Measurements from ENCODE around the gene CCT7. TPM values are rescaled to one million over a fixed set of nuclear protein-coding genes. Genes with fewer than 3 reads are reported as not detected.

The CCT7 gene
- total RNA-seq, 3 donors from 2014 or later (not counting 1 experiment from before 2014, with no cell fraction given) = 82.3 to 114 (median 112) TPM

DNA sequence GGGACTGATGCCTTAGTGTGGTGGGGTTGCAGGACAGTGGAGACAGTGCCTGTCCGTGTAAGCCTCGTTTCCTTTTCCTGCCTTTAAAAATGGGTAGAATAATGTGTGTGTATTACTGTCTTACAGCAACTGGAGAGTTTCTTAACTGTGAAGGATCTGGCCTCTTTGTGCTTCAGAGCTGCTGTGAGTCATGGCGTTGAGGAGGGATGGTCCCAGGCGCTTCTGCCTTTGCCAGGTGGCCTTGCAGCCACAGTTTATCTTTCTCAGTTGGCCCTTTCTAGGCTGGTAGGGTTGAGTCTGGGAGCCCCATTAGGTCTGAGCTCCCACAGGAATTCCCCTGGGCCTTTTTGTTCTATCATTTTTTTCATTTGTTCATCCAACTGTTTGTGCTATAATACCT lies 10.3 kb upstream of the CCT7 start:
- no peak overlapping the region for H3K27ac ChIP-seq (ENCODE audit: low read length)
- H3K36me3 Mint-ChIP-seq = no peaks in the 10 kb centered on the region
- WGBS (ENCODE audit: insufficient coverage) = 90% methylated on average over 4 of the region's 4 CpGs
- H3K36me3 ChIP-seq (ENCODE audit: control insufficient read depth, insufficient read depth, low read length) = peaks cover 25% of the 10 kb centered on the region
- intact Hi-C loops (cut with micrococcal nuclease) = no loop called here
- ATAC-seq = no peak
- no peaks in the 10 kb centered on the region for H3K4me1 Mint-ChIP-seq
- H3K27me3 Mint-ChIP-seq (ENCODE audit: low read depth in 2 of 2) = no peaks in the 10 kb centered on the region
- no peak for DNase-seq
- H3K9me3 ChIP-seq (ENCODE audit: control insufficient read depth, insufficient read depth, low read length) = no peaks in the 10 kb centered on the region
- no peak overlapping the region for H3K4me3 ChIP-seq (ENCODE audit: low read length)
- H3K27ac Mint-ChIP-seq = no peak overlapping the region
- no peaks in the 10 kb centered on the region for H3K9me3 Mint-ChIP-seq
- no peak overlapping the region for H3K4me3 Mint-ChIP-seq
- H3K27me3 ChIP-seq (ENCODE audit: control insufficient read depth, insufficient read depth, low read length) = no peaks in the 10 kb centered on the region
- no peaks in the 10 kb centered on the region for H3K4me1 ChIP-seq (ENCODE audit: control insufficient read depth, insufficient read depth, low read length)
- TF ChIP-seq, protein P1, sequence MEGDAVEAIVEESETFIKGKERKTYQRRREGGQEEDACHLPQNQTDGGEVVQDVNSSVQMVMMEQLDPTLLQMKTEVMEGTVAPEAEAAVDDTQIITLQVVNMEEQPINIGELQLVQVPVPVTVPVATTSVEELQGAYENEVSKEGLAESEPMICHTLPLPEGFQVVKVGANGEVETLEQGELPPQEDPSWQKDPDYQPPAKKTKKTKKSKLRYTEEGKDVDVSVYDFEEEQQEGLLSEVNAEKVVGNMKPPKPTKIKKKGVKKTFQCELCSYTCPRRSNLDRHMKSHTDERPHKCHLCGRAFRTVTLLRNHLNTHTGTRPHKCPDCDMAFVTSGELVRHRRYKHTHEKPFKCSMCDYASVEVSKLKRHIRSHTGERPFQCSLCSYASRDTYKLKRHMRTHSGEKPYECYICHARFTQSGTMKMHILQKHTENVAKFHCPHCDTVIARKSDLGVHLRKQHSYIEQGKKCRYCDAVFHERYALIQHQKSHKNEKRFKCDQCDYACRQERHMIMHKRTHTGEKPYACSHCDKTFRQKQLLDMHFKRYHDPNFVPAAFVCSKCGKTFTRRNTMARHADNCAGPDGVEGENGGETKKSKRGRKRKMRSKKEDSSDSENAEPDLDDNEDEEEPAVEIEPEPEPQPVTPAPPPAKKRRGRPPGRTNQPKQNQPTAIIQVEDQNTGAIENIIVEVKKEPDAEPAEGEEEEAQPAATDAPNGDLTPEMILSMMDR (IDR thresholded peaks at IDR 0.05) = no peak

DNA sequence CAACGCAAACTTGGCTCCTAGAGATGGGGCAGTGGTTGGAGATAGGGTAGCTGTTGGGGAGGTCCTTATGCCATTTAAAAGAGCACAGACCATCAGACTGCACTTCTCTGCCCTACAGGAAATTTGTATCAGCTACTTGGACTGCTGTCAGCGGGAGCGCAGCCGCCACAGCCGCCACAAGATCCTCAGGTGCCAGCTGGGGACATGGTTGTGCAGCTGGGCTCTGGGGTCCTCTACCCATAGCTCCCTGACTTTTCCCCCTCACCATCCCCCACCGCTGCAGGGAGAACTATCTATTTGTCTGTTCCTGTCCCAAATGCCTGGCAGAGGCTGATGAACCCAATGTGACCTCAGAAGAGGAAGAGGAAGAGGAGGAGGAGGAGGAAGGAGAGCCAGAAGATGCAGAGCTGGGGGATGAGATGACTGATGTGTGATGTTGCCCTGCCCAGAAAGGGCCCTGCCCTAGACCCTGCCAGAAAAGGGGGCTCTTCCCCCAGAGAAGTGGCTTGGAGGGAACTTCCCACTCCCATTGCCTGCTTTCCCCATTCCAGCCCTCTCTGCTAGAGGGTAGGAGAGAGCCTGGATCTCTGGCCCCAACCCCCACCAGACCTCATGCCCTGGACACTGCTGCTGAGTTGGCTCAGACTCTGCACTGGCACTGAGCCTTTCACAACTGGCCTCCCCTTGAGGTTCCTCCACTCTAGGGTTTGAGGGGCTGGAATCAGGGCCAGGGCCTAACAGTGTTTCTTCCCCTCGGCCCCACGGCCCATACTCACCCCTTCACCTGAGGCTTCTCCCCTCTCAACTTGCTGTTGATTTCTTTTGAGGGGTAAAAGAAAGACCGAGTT lies 8.4 kb upstream of the CCT7 start:
- no peaks in the 10 kb centered on the region for H3K27me3 ChIP-seq (ENCODE audit: control insufficient read depth, insufficient read depth, low read length)
- peaks cover 20% of the 10 kb centered on the region for H3K36me3 ChIP-seq (ENCODE audit: control insufficient read depth, insufficient read depth, low read length)
- intact Hi-C loops (cut with micrococcal nuclease) = no loop called here
- DNase-seq (no peak), ATAC-seq (no peak)
- Mint-ChIP-seq H3K27ac (no peak overlapping the region), H3K27me3 (ENCODE audit: low read depth in 2 of 2) (no peaks in the 10 kb centered on the region), H3K9me3 (no peaks in the 10 kb centered on the region), H3K4me1 (no peaks in the 10 kb centered on the region), H3K36me3 (no peaks in the 10 kb centered on the region), H3K4me3 (no peak overlapping the region)
- no peak overlapping the region for H3K4me3 ChIP-seq (ENCODE audit: low read length)
- H3K4me1 ChIP-seq (ENCODE audit: control insufficient read depth, insufficient read depth, low read length) = no peaks in the 10 kb centered on the region
- TF ChIP-seq, protein P1 (IDR thresholded peaks at IDR 0.05) = no peak
- H3K9me3 ChIP-seq (ENCODE audit: control insufficient read depth, insufficient read depth, low read length) = no peaks in the 10 kb centered on the region
- no peak overlapping the region for H3K27ac ChIP-seq (ENCODE audit: low read length)
- 60% methylated on average over 5 of the region's 9 CpGs for WGBS (ENCODE audit: insufficient coverage)

DNA sequence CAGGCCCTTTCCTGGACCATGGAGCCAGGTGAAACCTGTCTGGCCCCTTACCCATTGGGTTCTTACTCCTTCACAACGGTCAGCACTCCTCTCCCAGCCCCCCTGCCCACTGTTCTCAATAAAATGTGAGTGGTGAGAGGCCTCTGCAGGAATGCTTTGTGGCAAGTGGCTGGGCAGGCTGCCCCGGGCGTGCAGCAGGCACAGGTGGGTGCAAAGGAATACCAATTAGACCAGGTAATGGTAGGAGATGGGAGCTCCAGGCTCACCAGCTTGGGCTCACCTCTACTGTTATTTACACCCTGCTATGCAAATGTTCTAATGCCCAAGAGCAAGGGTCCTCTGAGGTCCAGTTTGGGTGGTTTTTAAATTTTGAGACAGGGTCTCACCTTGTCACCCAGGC lies 7.0 kb upstream of the CCT7 start:
- TF ChIP-seq, protein P1 (IDR thresholded peaks at IDR 0.05) = no peak
- Mint-ChIP-seq H3K9me3 (no peaks in the 10 kb centered on the region), H3K36me3 (no peaks in the 10 kb centered on the region), H3K27ac (no peak overlapping the region), H3K27me3 (ENCODE audit: low read depth in 2 of 2) (no peaks in the 10 kb centered on the region), H3K4me1 (no peaks in the 10 kb centered on the region), H3K4me3 (no peak overlapping the region)
- WGBS (ENCODE audit: insufficient coverage) = 87% methylated on average over 2 of the region's 3 CpGs
- H3K4me1 ChIP-seq (ENCODE audit: control insufficient read depth, insufficient read depth, low read length) = no peaks in the 10 kb centered on the region
- ATAC-seq (no peak), DNase-seq (no peak)
- H3K27ac ChIP-seq (ENCODE audit: low read length) = no peak overlapping the region
- H3K36me3 ChIP-seq (ENCODE audit: control insufficient read depth, insufficient read depth, low read length) = peaks cover 9% of the 10 kb centered on the region
- intact Hi-C loops (cut with micrococcal nuclease) = no loop called here
- no peak overlapping the region for H3K4me3 ChIP-seq (ENCODE audit: low read length)
- H3K27me3 ChIP-seq (ENCODE audit: control insufficient read depth, insufficient read depth, low read length) = no peaks in the 10 kb centered on the region
- H3K9me3 ChIP-seq (ENCODE audit: control insufficient read depth, insufficient read depth, low read length) = no peaks in the 10 kb centered on the region

DNA sequence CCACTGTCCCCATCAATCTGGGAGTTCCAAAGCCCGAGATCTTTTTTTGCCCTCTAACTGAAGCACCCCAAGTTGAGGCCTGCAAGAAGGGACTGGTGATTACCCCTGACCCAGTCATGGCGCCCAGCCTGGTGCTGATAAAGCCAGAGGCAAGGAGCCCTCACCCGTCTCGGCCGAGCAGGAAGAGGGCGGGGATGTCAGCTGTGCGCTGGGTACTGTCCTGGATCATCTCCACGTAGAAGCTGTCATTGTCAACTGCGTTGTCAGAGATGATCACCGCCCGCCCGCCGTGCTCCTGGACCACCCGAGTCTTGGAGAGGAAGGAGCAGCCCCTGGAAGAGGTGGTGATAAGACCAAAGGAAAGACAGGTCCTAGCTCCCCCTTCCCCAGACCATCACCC lies 5.5 kb upstream of the CCT7 start:
- no peaks in the 10 kb centered on the region for H3K27me3 Mint-ChIP-seq (ENCODE audit: low read depth in 2 of 2)

More for the DNA sequence above, 5.5 kb upstream of the CCT7 start:
- TF ChIP-seq, protein P1 (IDR thresholded peaks at IDR 0.05) = no peak
- 96% methylated on average over 13 of the region's 14 CpGs for WGBS (ENCODE audit: insufficient coverage)
- no peak overlapping the region for H3K4me3 ChIP-seq (ENCODE audit: low read length)
- peaks cover 9% of the 10 kb centered on the region for H3K4me1 ChIP-seq (ENCODE audit: control insufficient read depth, insufficient read depth, low read length)
- H3K27me3 ChIP-seq (ENCODE audit: control insufficient read depth, insufficient read depth, low read length) = no peaks in the 10 kb centered on the region
- H3K36me3 Mint-ChIP-seq = no peaks in the 10 kb centered on the region
- no peak for ATAC-seq
- H3K27ac ChIP-seq (ENCODE audit: low read length) = no peak overlapping the region
- H3K27ac Mint-ChIP-seq = no peak overlapping the region
- DNase-seq = no peak
- intact Hi-C loops (cut with micrococcal nuclease) = no loop called here
- peaks cover 4 to 14% of the 10 kb centered on the region in 2 donors for H3K4me1 Mint-ChIP-seq
- no peaks in the 10 kb centered on the region for H3K9me3 ChIP-seq (ENCODE audit: control insufficient read depth, insufficient read depth, low read length)
- peaks cover 3% of the 10 kb centered on the region for H3K36me3 ChIP-seq (ENCODE audit: control insufficient read depth, insufficient read depth, low read length)
- H3K4me3 Mint-ChIP-seq = no peak overlapping the region
- H3K9me3 Mint-ChIP-seq = no peaks in the 10 kb centered on the region

All from natural killer cell (primary cell).